ENCODE data around the gene EPC1.
"Not testable (repeated sequence)": the region's sequence is repeated elsewhere in the genome, so short reads cannot be mapped to it uniquely, and the experiment has no call there.

EPC1 gene

DNA sequence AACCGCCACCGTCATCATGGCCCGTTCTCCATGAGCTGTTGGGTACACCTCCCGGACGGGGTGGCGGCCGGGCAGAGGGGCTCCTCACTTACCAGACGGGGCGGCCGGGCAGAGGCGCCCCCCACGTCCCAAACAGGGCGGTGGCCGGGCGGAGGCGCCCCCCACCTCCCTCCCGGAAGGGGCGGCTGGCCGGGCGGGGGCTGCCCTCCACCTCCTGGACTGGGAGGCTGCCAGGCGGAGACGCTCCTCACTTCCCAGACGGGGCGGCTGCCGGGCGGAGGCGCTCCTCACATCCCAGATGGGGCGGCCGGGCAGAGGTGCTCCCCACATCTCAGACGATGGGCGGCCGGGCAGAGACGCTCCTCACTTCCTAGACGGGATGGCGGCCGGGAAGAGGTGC lies 113.6 kb downstream of the EPC1 start:
- H3K27ac ChIP-seq (ENCODE audit: insufficient read depth in 1 of 2, low read depth in 1 of 2, low read length in 2 of 2, poor library complexity in 1 of 2, severe bottlenecking in 2 of 2); H3K4me3 ChIP-seq (ENCODE audit: control insufficient read depth in 1 of 7, extremely low read depth in 1 of 7, insufficient read depth in 4 of 7, low read depth in 2 of 7, low read length in 6 of 7); H3K4me1 ChIP-seq (ENCODE audit: control extremely low read depth in 1 of 4, control insufficient read depth in 4 of 4, insufficient read depth in 4 of 4, low read length in 3 of 4); DNase-seq; CTCF ChIA-PET; POLR2A ChIA-PET; H3K9me3 ChIP-seq (ENCODE audit: control extremely low read depth in 1 of 5, control insufficient read depth in 4 of 5, insufficient read depth in 2 of 5, low read depth in 1 of 5, low read length in 4 of 5); H3K27me3 ChIP-seq (replicated peaks in 2 of 5; ENCODE audit: control insufficient read depth in 4 of 5, insufficient read depth in 5 of 5, low read length in 4 of 5); H3K36me3 ChIP-seq (ENCODE audit: control insufficient read depth in 4 of 4, insufficient read depth in 4 of 4, low read length in 3 of 4): not testable (repeated sequence)
- WGBS (ENCODE audit: insufficient coverage) = 97% methylated on average over 28 of the region's 36 CpGs

DNA sequence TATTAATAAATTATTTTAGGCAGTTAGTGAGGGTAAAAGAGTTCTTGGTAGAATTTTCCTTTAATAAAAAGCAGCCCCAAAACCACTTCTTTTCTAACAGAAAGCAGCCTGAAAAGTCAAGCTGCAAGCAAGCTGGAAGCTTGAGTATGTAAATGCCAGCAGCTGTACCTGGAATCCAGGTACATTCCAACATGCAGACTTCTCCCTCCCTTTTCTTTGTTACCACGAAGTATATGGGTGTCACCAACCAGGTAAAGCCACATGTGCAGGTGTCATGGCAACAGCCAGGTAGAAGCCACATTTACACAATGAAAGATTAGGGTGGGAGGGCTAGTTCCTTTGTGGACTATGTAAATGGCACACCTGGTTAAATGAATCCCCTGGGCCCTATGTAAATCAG lies 114.6 kb downstream of the EPC1 start:
- CTCF ChIA-PET = interaction anchor here (1.0 kb wide), 1 partner anchor 25 kb away, joined by 3 read pairs; no protein-coding TSS in a partner anchor
- no peak overlapping the region for H3K27ac ChIP-seq (ENCODE audit: insufficient read depth in 1 of 2, low read depth in 1 of 2, low read length in 2 of 2, poor library complexity in 1 of 2, severe bottlenecking in 2 of 2)
- no CpG with 5 or more reads among the region's 1 CpG for WGBS (ENCODE audit: insufficient coverage)

DNA sequence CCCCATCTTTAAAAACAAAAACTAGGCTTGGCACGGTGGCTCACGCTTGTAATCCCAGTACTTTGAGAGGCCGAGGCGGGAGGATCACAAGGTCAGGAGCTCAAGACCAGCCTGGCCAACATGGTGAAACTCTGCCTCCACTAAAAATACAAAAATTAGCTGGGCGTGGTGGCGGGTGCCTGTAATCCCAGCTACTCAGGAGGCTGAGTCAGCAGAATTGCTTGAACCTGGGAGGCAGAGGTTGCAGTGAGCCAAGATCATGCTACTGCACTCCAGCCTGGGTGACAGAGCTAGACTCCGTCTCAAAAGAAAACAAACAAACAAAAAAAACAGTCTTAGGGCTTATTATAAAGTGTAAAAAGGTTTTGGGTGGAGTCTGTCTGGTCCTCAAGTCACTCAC lies 117.2 kb downstream of the EPC1 start:
- H3K27ac ChIP-seq (ENCODE audit: insufficient read depth in 1 of 2, low read depth in 1 of 2, low read length in 2 of 2, poor library complexity in 1 of 2, severe bottlenecking in 2 of 2); H3K27me3 ChIP-seq (replicated peaks in 2 of 5; ENCODE audit: control insufficient read depth in 4 of 5, insufficient read depth in 5 of 5, low read length in 4 of 5); H3K4me1 ChIP-seq (ENCODE audit: control extremely low read depth in 1 of 4, control insufficient read depth in 4 of 4, insufficient read depth in 4 of 4, low read length in 3 of 4); POLR2A ChIA-PET; CTCF ChIA-PET; H3K4me3 ChIP-seq (ENCODE audit: control insufficient read depth in 1 of 7, extremely low read depth in 1 of 7, insufficient read depth in 4 of 7, low read depth in 2 of 7, low read length in 6 of 7); H3K36me3 ChIP-seq (ENCODE audit: control insufficient read depth in 4 of 4, insufficient read depth in 4 of 4, low read length in 3 of 4); H3K9me3 ChIP-seq (ENCODE audit: control extremely low read depth in 1 of 5, control insufficient read depth in 4 of 5, insufficient read depth in 2 of 5, low read depth in 1 of 5, low read length in 4 of 5); DNase-seq: not testable (repeated sequence)
- WGBS (ENCODE audit: insufficient coverage) = 98% methylated on average over 6 of the region's 7 CpGs

More for the DNA sequence above, 114.6 kb downstream of the EPC1 start:
- Histone ChIP-seq H3K27me3 (replicated peaks in 2 of 5; ENCODE audit: control insufficient read depth in 4 of 5, insufficient read depth in 5 of 5, low read length in 4 of 5) (no peaks in the 10 kb centered on the region), H3K9me3 (ENCODE audit: control extremely low read depth in 1 of 5, control insufficient read depth in 4 of 5, insufficient read depth in 2 of 5, low read depth in 1 of 5, low read length in 4 of 5) (no peaks in the 10 kb centered on the region), H3K36me3 (ENCODE audit: control insufficient read depth in 4 of 4, insufficient read depth in 4 of 4, low read length in 3 of 4) (no peaks in the 10 kb centered on the region), H3K4me3 (ENCODE audit: control insufficient read depth in 1 of 7, extremely low read depth in 1 of 7, insufficient read depth in 4 of 7, low read depth in 2 of 7, low read length in 6 of 7) (no peak overlapping the region), H3K4me1 (ENCODE audit: control extremely low read depth in 1 of 4, control insufficient read depth in 4 of 4, insufficient read depth in 4 of 4, low read length in 3 of 4) (no peaks in the 10 kb centered on the region)
- DNase-seq = no peak
- POLR2A ChIA-PET = no interaction called here

DNA sequence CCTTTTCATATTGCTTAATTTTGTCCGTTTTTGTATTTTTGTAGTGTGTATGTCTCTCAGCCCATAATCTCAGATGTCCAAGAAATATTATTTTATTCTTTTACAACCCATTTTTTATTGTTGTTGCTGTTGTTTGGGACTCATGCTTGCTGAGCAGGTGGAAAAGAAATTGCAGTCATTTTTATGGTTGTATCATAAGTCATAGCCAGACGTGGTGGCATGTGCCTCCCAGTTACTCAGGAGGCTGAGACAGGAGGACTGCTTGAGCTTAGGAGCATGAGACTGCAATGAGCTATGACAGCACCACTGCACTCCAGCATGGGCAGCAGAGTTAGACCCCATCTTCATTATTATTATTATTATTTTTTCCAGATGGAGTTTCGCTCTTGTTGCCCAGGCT lies 117.8 kb downstream of the EPC1 start:
- ChIA-PET POLR2A (no interaction called here), CTCF (no interaction called here)
- Histone ChIP-seq H3K4me3 (ENCODE audit: control insufficient read depth in 1 of 7, extremely low read depth in 1 of 7, insufficient read depth in 4 of 7, low read depth in 2 of 7, low read length in 6 of 7) (no peak overlapping the region), H3K27ac (ENCODE audit: insufficient read depth in 1 of 2, low read depth in 1 of 2, low read length in 2 of 2, poor library complexity in 1 of 2, severe bottlenecking in 2 of 2) (no peak overlapping the region), H3K27me3 (replicated peaks in 2 of 5; ENCODE audit: control insufficient read depth in 4 of 5, insufficient read depth in 5 of 5, low read length in 4 of 5) (no peaks in the 10 kb centered on the region), H3K36me3 (ENCODE audit: control insufficient read depth in 4 of 4, insufficient read depth in 4 of 4, low read length in 3 of 4) (no peaks in the 10 kb centered on the region), H3K4me1 (ENCODE audit: control extremely low read depth in 1 of 4, control insufficient read depth in 4 of 4, insufficient read depth in 4 of 4, low read length in 3 of 4) (no peaks in the 10 kb centered on the region), H3K9me3 (ENCODE audit: control extremely low read depth in 1 of 5, control insufficient read depth in 4 of 5, insufficient read depth in 2 of 5, low read depth in 1 of 5, low read length in 4 of 5) (no peaks in the 10 kb centered on the region)
- DNase-seq = no peak
- 100% methylated on average over 2 of the region's 3 CpGs for WGBS (ENCODE audit: insufficient coverage)

DNA sequence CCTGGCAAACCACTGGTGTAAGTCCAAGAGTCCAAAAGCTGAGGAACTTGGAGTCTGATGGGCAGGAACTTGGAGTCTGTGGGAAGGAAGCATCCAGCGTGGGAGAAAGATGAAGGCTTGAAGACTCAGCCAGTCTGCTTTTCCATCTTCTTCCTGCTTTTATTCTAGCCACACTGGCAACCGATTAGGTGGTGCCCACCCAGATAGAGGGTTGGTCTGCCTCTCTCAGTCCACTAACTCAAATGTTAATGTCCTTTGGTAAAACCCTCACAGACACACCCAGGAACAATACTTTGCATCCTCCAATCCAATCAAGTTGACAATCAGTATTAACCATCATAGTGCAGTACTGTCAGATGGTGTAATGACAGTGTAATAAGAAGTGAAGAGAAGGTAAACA lies 119.2 kb downstream of the EPC1 start:
- Histone ChIP-seq H3K9me3 (ENCODE audit: control extremely low read depth in 1 of 5, control insufficient read depth in 4 of 5, insufficient read depth in 2 of 5, low read depth in 1 of 5, low read length in 4 of 5) (peaks cover 0 to 1% (median 0%) of the 10 kb centered on the region in 5 experiments), H3K4me1 (ENCODE audit: control extremely low read depth in 1 of 4, control insufficient read depth in 4 of 4, insufficient read depth in 4 of 4, low read length in 3 of 4) (no peaks in the 10 kb centered on the region), H3K27ac (ENCODE audit: insufficient read depth in 1 of 2, low read depth in 1 of 2, low read length in 2 of 2, poor library complexity in 1 of 2, severe bottlenecking in 2 of 2) (no peak overlapping the region), H3K4me3 (ENCODE audit: control insufficient read depth in 1 of 7, extremely low read depth in 1 of 7, insufficient read depth in 4 of 7, low read depth in 2 of 7, low read length in 6 of 7) (no peak overlapping the region), H3K27me3 (replicated peaks in 2 of 5; ENCODE audit: control insufficient read depth in 4 of 5, insufficient read depth in 5 of 5, low read length in 4 of 5) (no peaks in the 10 kb centered on the region), H3K36me3 (ENCODE audit: control insufficient read depth in 4 of 4, insufficient read depth in 4 of 4, low read length in 3 of 4) (no peaks in the 10 kb centered on the region)
- no peak for DNase-seq
- WGBS (ENCODE audit: insufficient coverage) = 60% methylated on average over 2 of the region's 2 CpGs
- ChIA-PET POLR2A (no interaction called here), CTCF (interaction anchor here (0.6 kb wide), 1 partner anchor 248 kb away, joined by 3 read pairs; no protein-coding TSS in a partner anchor)

DNA sequence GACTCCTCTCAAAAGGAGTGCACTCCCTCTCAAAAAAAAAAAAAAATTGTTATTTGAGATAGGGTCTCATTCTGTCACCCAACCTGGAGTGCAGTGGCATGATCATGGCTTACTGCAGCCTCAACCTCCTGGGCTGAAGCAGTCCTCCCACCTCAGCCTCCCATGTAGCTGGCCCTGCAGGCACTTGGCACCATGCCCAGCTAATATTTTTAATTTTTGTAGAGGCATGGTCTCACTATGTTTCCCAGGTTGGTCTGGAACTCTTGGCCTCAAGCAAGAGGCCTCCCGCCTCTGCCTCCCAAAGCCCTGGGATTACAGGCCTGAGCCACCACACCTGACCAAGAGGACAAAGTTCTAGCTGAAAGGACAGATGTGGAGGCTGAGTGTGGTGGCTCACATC lies 120.3 kb downstream of the EPC1 start:
- H3K36me3 ChIP-seq (ENCODE audit: control insufficient read depth in 4 of 4, insufficient read depth in 4 of 4, low read length in 3 of 4) = no peaks in the 10 kb centered on the region
- ChIA-PET CTCF (no interaction called here), POLR2A (interaction anchor here (0.5 kb wide), 1 partner anchor 122 kb away, joined by 3 read pairs; no protein-coding TSS in a partner anchor)
- no peak overlapping the region for H3K27ac ChIP-seq (ENCODE audit: insufficient read depth in 1 of 2, low read depth in 1 of 2, low read length in 2 of 2, poor library complexity in 1 of 2, severe bottlenecking in 2 of 2)
- H3K9me3 ChIP-seq (ENCODE audit: control extremely low read depth in 1 of 5, control insufficient read depth in 4 of 5, insufficient read depth in 2 of 5, low read depth in 1 of 5, low read length in 4 of 5) = peaks cover 0 to 3% (median 0%) of the 10 kb centered on the region in 5 experiments
- H3K4me3 ChIP-seq (ENCODE audit: control insufficient read depth in 1 of 7, extremely low read depth in 1 of 7, insufficient read depth in 4 of 7, low read depth in 2 of 7, low read length in 6 of 7) = no peak overlapping the region
- no CpG with 5 or more reads among the region's 1 CpG for WGBS (ENCODE audit: insufficient coverage)
- DNase-seq = no peak
- no peaks in the 10 kb centered on the region for H3K4me1 ChIP-seq (ENCODE audit: control extremely low read depth in 1 of 4, control insufficient read depth in 4 of 4, insufficient read depth in 4 of 4, low read length in 3 of 4)
- H3K27me3 ChIP-seq (replicated peaks in 2 of 5; ENCODE audit: control insufficient read depth in 4 of 5, insufficient read depth in 5 of 5, low read length in 4 of 5) = no peaks in the 10 kb centered on the region

DNA sequence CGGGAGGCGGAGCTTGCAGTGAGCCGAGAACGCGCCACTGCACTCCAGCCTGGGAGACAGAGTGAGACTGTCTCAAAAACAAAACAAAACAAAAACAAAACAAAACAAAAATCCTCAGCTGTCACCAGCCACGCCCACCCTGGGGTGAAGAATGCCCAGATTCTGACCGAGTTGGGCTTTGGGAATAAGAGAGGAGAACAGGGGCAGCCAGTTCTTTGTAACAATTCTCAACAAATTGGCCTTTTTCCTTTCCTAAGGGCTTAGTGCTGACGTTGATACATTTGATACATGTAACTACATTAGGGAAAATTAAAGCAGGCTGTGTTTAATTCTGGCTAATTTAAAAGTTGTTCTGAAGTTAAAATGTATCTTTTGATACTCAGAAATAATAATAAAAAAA lies 121.0 kb downstream of the EPC1 start:
- no CpG with 5 or more reads among the region's 8 CpGs for WGBS (ENCODE audit: insufficient coverage)
- no peak overlapping the region for H3K27ac ChIP-seq (ENCODE audit: insufficient read depth in 1 of 2, low read depth in 1 of 2, low read length in 2 of 2, poor library complexity in 1 of 2, severe bottlenecking in 2 of 2)
- ChIA-PET CTCF (no interaction called here), POLR2A (no interaction called here)
- no peak for DNase-seq
- no peaks in the 10 kb centered on the region for H3K27me3 ChIP-seq (replicated peaks in 2 of 5; ENCODE audit: control insufficient read depth in 4 of 5, insufficient read depth in 5 of 5, low read length in 4 of 5)
- H3K4me3 ChIP-seq (ENCODE audit: control insufficient read depth in 1 of 7, extremely low read depth in 1 of 7, insufficient read depth in 4 of 7, low read depth in 2 of 7, low read length in 6 of 7) = no peak overlapping the region
- H3K9me3 ChIP-seq (ENCODE audit: control extremely low read depth in 1 of 5, control insufficient read depth in 4 of 5, insufficient read depth in 2 of 5, low read depth in 1 of 5, low read length in 4 of 5) = peaks cover 0 to 3% (median 0%) of the 10 kb centered on the region in 5 experiments
- H3K36me3 ChIP-seq (ENCODE audit: control insufficient read depth in 4 of 4, insufficient read depth in 4 of 4, low read length in 3 of 4) = no peaks in the 10 kb centered on the region
- H3K4me1 ChIP-seq (ENCODE audit: control extremely low read depth in 1 of 4, control insufficient read depth in 4 of 4, insufficient read depth in 4 of 4, low read length in 3 of 4) = no peaks in the 10 kb centered on the region

Measured in common myeloid progenitor, CD34-positive (primary cell).